Measurements from ENCODE around the gene CDKAL1. TPM values are rescaled to one million over a fixed set of nuclear protein-coding genes. Genes with fewer than 3 reads are reported as not detected.
"Not testable (repeated sequence)": the region's sequence is repeated elsewhere in the genome, so short reads cannot be mapped to it uniquely, and the experiment has no call there.

The CDKAL1 gene
- total RNA-seq, 4 donors from 2014 or later = 24.7 to 32.8 (median 29.8) TPM

- 89 to 98% methylated on average over 4 of the region's 4 CpGs for WGBS, 2 donors
- Histone ChIP-seq H3K4me3 (replicated peaks in 1 of 3) (no peak overlapping the region), H3K36me3 (no peaks in the 10 kb centered on the region), H3K27me3 (no peaks in the 10 kb centered on the region), H3K9me3 (no peaks in the 10 kb centered on the region), H3K27ac (no peak overlapping the region), H3K4me1 (no peaks in the 10 kb centered on the region)
- TF ChIP-seq POLR2A (IDR thresholded peaks at IDR 0.05) (no peak), CTCF (IDR thresholded peaks at IDR 0.05) (no peak)
- intact Hi-C loops (cut with DNase I) = no loop called here
- DNase-seq = no peak
Measured at GRCh38 chr6:21245488-21245887, 711.2 kb downstream of the CDKAL1 start.

DNA sequence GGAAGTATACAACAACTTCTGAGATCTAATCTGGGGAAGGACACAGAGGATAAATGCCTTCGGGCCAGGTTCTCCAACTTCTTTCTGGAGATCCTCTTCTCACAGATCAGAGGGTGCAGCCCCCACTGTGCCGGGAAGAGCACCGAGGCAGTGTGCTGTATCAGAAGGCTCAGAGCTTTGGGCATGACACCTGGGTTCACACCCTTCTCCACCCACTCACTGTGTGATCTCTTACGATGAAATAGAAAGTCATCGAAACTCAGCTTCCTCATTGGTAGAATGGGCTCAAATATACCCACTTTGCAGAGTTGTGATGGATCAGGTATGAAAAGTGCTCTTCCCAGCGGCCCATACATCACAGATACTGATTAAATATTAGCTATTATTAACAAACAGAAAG, 711.8 kb downstream of the CDKAL1 start:
- Histone ChIP-seq H3K4me3 (replicated peaks in 1 of 3) (no peak overlapping the region), H3K27ac (no peak overlapping the region), H3K4me1 (no peaks in the 10 kb centered on the region), H3K27me3 (no peaks in the 10 kb centered on the region), H3K9me3 (no peaks in the 10 kb centered on the region), H3K36me3 (no peaks in the 10 kb centered on the region)
- intact Hi-C loops (cut with DNase I) = no loop called here
- TF ChIP-seq CTCF (IDR thresholded peaks at IDR 0.05) = no peak
- TF ChIP-seq POLR2A (IDR thresholded peaks at IDR 0.05) = no peak
- 91% methylated on average over 6 of the region's 6 CpGs for WGBS, 2 donors
- no peak for DNase-seq

DNA sequence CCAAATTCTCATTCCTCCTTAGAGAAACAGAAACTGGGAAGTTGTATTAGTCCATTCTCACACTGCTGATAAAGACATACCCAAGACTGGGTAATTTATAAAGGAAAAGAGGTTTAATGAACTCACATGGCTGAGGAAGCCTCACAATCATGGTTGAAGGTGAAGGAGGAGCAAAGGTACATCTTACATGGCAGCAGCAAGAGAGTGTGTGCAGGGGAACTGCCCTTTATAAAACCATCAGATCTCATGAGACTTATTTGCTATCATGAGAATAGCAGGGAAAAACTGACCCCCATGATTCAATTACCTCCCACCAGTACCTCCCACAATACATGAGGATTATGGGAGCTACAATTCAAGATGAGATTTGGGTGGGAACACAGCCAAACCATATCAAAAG, 720.2 kb downstream of the CDKAL1 start:
- H3K27me3 ChIP-seq; H3K36me3 ChIP-seq; DNase-seq; intact Hi-C loops (cut with DNase I); H3K4me1 ChIP-seq; H3K4me3 ChIP-seq (replicated peaks in 1 of 3); H3K27ac ChIP-seq; H3K9me3 ChIP-seq: not testable (repeated sequence)

DNA sequence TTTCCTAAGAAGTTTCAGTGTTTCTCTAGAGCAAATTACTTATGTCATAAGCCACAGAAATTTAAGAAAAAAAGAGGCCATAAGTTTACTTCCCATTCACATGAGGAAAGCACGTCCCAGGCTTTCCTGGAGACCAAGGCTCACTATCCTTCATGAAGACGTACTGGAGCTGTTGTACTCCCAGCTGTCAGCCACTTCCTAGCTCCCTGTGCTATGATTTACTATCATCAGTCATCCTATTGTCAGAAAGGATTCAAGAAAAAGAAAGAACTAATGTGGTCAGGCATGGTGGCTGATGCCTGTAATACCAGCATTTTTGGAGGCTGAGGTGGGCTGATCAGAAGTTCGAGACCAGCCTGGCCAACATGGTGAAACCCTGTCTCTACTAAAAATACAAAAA, 721.9 kb downstream of the CDKAL1 start:
- no peak for DNase-seq
- H3K36me3 ChIP-seq = no peaks in the 10 kb centered on the region
- intact Hi-C loops (cut with DNase I) = no loop called here
- H3K4me1 ChIP-seq = no peaks in the 10 kb centered on the region
- TF ChIP-seq POLR2A (IDR thresholded peaks at IDR 0.05) (no peak), CTCF (IDR thresholded peaks at IDR 0.05) (no peak)
- H3K9me3 ChIP-seq = no peaks in the 10 kb centered on the region
- H3K27me3 ChIP-seq = no peaks in the 10 kb centered on the region
- H3K4me3 ChIP-seq (replicated peaks in 1 of 3) = no peak overlapping the region
- 76 to 77% methylated on average over 3 of the region's 3 CpGs for WGBS, 2 donors
- no peak overlapping the region for H3K27ac ChIP-seq

DNA sequence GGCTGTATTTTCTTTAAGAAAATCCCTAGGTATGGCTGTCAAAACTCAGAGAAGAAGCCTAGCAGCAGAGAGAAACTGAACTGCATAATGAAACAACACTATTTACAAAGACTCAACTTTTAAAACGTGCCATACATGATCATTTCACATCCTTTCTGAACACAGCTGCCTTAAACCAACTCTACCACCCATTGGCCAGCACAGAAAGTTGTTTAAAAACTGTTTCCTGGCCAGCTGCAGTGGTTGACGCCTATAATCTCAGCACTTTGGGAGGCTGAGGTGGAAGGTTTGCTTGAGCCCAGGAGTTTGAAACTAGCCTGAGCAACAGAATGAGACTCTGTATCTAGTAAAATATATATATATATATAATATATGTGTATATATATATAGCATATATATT, 722.9 kb downstream of the CDKAL1 start:
- 66 to 70% methylated on average over 2 of the region's 2 CpGs for WGBS, 2 donors
- TF ChIP-seq POLR2A (IDR thresholded peaks at IDR 0.05) = no peak
- TF ChIP-seq CTCF (IDR thresholded peaks at IDR 0.05) = no peak
- intact Hi-C loops (cut with DNase I) = no loop called here
- Histone ChIP-seq H3K4me1 (no peaks in the 10 kb centered on the region), H3K27ac (no peak overlapping the region), H3K27me3 (no peaks in the 10 kb centered on the region), H3K9me3 (no peaks in the 10 kb centered on the region), H3K4me3 (replicated peaks in 1 of 3) (no peak overlapping the region), H3K36me3 (no peaks in the 10 kb centered on the region)
- no peak for DNase-seq

DNA sequence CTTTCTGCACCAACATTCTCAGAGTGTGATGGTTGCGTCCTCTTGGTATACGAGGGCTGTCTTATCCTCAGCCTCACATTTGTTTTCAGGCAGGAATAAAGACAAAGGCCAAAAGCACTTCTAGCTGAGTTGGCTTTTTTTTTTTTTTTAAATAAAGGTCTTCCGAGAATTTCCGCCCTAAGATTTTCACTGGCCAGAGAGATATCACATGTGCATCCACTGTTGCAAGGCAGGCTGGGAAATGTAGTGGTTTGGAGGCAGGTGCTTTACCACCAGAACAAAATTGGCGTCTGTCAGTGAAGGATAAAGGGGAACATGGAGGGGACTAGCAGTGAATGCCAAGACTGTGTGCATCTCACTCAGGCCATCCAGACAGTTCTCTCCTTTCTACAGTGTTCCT, 724.4 kb downstream of the CDKAL1 start:
- intact Hi-C loops (cut with DNase I) = no loop called here
- 90 to 91% methylated on average over 5 of the region's 5 CpGs for WGBS, 2 donors
- Histone ChIP-seq H3K4me1 (no peaks in the 10 kb centered on the region), H3K9me3 (no peaks in the 10 kb centered on the region), H3K27me3 (no peaks in the 10 kb centered on the region), H3K27ac (no peak overlapping the region), H3K4me3 (replicated peaks in 1 of 3) (no peak overlapping the region), H3K36me3 (no peaks in the 10 kb centered on the region)
- no peak for TF ChIP-seq POLR2A (IDR thresholded peaks at IDR 0.05)
- TF ChIP-seq CTCF (IDR thresholded peaks at IDR 0.05) = no peak
- DNase-seq = no peak
